HL-60 (cell line): ENCODE results near the gene COX6A1.

Experiments
- DNase-seq, 2 experiments: peaks; one replicate each; pipeline ENCODE4 v3.0.0-alpha.2; 2010 to 2020; ENCODE audit warnings: low read depth in 1 of 2, low spot score in 1 of 2
- H3K27ac ChIP-seq: fragments of 250-450 bp; sonication (Bioruptor Pico); replicated peaks from 2 replicates; pipeline ENCODE4 v1.5.1; 2020; ENCODE audit warnings: mild to moderate bottlenecking, moderate library complexity
- H3K27me3 ChIP-seq: fragments of 250-450 bp; sonication (Bioruptor Pico); 2 replicates; pipeline ENCODE4 v1.5.1; 2021; ENCODE audit warnings: mild to moderate bottlenecking, moderate library complexity; ENCODE audit not compliant: insufficient read depth, poor library complexity, severe bottlenecking
- H3K4me3 ChIP-seq: replicated peaks from 2 replicates; pipeline ENCODE4 v1.5.1; 2011; ENCODE audit warnings: mild to moderate bottlenecking, control low read depth, low read length; ENCODE audit not compliant: insufficient read depth
- CTCF ChIP-seq: IDR thresholded peaks from one replicate; pipeline ENCODE4 v1.5.1; 2011; ENCODE audit warnings: low read length, control low read depth, inconsistent platforms; ENCODE audit not compliant: insufficient read depth
- GABPA ChIP-seq: IDR thresholded peaks from 2 replicates; pipeline ENCODE4 v1.6.1; 2012; ENCODE audit warnings: low read depth
- POLR2AphosphoS5 ChIP-seq: IDR thresholded peaks from 2 replicates; pipeline ENCODE4 v1.6.1; 2012; ENCODE audit warnings: low read depth
- REST ChIP-seq: IDR thresholded peaks from 2 replicates; pipeline ENCODE4 v1.6.1; 2012; ENCODE audit warnings: low read depth; ENCODE audit not compliant: insufficient replicate concordance
- SPI1 ChIP-seq: IDR thresholded peaks from 2 replicates; pipeline ENCODE4 v1.6.1; 2012; ENCODE audit warnings: low read depth, mild to moderate bottlenecking, borderline replicate concordance

COX6A1 gene

GRCh38 chr12:120406069-120406468 lies 31.8 kb upstream of the COX6A1 start:
- Histone ChIP-seq H3K27me3 (no peaks in the 10 kb centered on the region), H3K4me3 (no peak overlapping the region), H3K27ac (no peak overlapping the region)
- TF ChIP-seq SPI1 (no peak), GABPA (no peak), POLR2AphosphoS5 (no peak), REST (no peak), CTCF (no peak)
- no peak for DNase-seq

GRCh38 chr12:120406553-120406952 lies 31.4 kb upstream of the COX6A1 start:
- TF ChIP-seq GABPA (no peak), POLR2AphosphoS5 (no peak), SPI1 (no peak), CTCF (no peak), REST (no peak)
- H3K27me3 ChIP-seq: no peaks in the 10 kb centered on the region
- DNase-seq: no peak
- H3K27ac ChIP-seq: no peak overlapping the region
- H3K4me3 ChIP-seq: no peak overlapping the region

GRCh38 chr12:120408771-120409170 lies 29.1 kb upstream of the COX6A1 start:
- no peak for DNase-seq
- H3K27me3 ChIP-seq: no peaks in the 10 kb centered on the region
- no peak overlapping the region for H3K4me3 ChIP-seq
- no peak overlapping the region for H3K27ac ChIP-seq
- TF ChIP-seq POLR2AphosphoS5: no peak
- no peak for TF ChIP-seq GABPA
- TF ChIP-seq CTCF: no peak
- TF ChIP-seq SPI1: no peak
- no peak for TF ChIP-seq REST
